HepG2 (cell line): ENCODE measurements around the gene HPS3. TPM values are rescaled to one million over a fixed set of nuclear protein-coding genes. Genes with fewer than 3 reads are reported as not detected.

Experiments
- ATAC-seq: fragments of 200-7000 bp; cut with Tn5 transposase; 3 replicates; pipeline ENCODE4 v1.9.1; 2020; ENCODE audit warnings: mild to moderate bottlenecking, moderate library complexity
- BruUV-seq: library from RNA; stranded (reverse); fragments of 400-500 nt; replicated peaks from 2 replicates; lab custom pipeline; 2021; lab: Mats Ljungman, UMichigan
- CTCF ChIA-PET: fragments of 300-600 bp; formaldehyde crosslinking; extraction: SDS; loops from one replicate; lab custom pipeline; 2021; ENCODE audit warnings: low total read pairs, inconsistent platforms, low intra/inter-chr PET ratio; lab: Yijun Ruan, JAX
- POLR2A ChIA-PET: fragments of 350-600 bp; sonication (Branson Sonifier 250); formaldehyde crosslinking; loops from one replicate; lab custom pipeline; 2020; ENCODE audit warnings: antibody characterized with exemption, inconsistent platforms; lab: Yijun Ruan, JAX
- DNase-seq: peaks from one replicate; pipeline ENCODE4 v3.0.0-alpha.2; 2015; ENCODE audit warnings: low spot score
- FAIRE-seq: peaks from 3 replicates; lab custom pipeline; 2011; peaks lifted over from hg19 to GRCh38; lab: Jason Lieb, UNC
- H2AFZ ChIP-seq: one replicate; pipeline ENCODE4 v1.6.1; 2011; ENCODE audit warnings: low read length, inconsistent platforms
- H3K27ac ChIP-seq: fragments of 300-600 bp; 3 replicates; pipeline ENCODE4 v1.8.0; 2011; ENCODE audit warnings: mixed run types, mild to moderate bottlenecking, mixed read lengths, low read length, inconsistent platforms; ENCODE audit not compliant: insufficient read depth; ENCODE audit errors: extremely low read length
- H3K27me3 ChIP-seq, 2 experiments: fragments of 200-600 bp in 1 of 2; 2 replicates in 1 of 2; 3 replicates in 1 of 2; pipeline versions ENCODE4 v1.6.0 to v1.8.0; 2011; ENCODE audit warnings: low read length in 2 of 2, mild to moderate bottlenecking in 2 of 2, moderate library complexity in 2 of 2, inconsistent platforms in 1 of 2; ENCODE audit not compliant: insufficient read depth in 2 of 2, control insufficient read depth in 1 of 2
- H3K36me3 ChIP-seq, 2 experiments: fragments of 200-600 bp in 1 of 2; replicated peaks in 1 of 2; 2 replicates in 1 of 2; 3 replicates in 1 of 2; pipeline versions ENCODE4 v1.5.1 to v1.8.0; 2011; ENCODE audit warnings: low read length in 2 of 2, inconsistent platforms in 1 of 2; ENCODE audit not compliant: insufficient read depth in 2 of 2, control insufficient read depth in 1 of 2
- H3K4me1 ChIP-seq: 2 replicates; pipeline ENCODE4 v1.5.1; 2012; ENCODE audit warnings: low read length, inconsistent platforms; ENCODE audit not compliant: insufficient read depth
- H3K4me2 ChIP-seq: 2 replicates; pipeline ENCODE4 v1.6.0; 2011; ENCODE audit warnings: low read depth, low read length, inconsistent platforms
- H3K4me3 ChIP-seq, 3 experiments: fragments of 200-600 bp in 1 of 3; sonication (generic), shearing (Covaris generic) in 1 of 3; replicated peaks in 1 of 3; 2 replicates each; pipeline ENCODE4 v1.5.1; 2011 to 2016; ENCODE audit warnings: low read length in 3 of 3, inconsistent platforms in 2 of 3, low read depth in 2 of 3, mild to moderate bottlenecking in 2 of 3, control low read depth in 1 of 3, mixed read lengths in 1 of 3; ENCODE audit not compliant: insufficient read depth in 1 of 3
- H3K79me2 ChIP-seq: one replicate; pipeline ENCODE4 v1.6.1; 2011; ENCODE audit warnings: low read length, inconsistent platforms; ENCODE audit not compliant: insufficient read depth
- H3K9ac ChIP-seq: 2 replicates; pipeline ENCODE4 v1.6.0; 2011; ENCODE audit warnings: mild to moderate bottlenecking, low read depth, low read length, inconsistent platforms; ENCODE audit not compliant: insufficient read depth
- H3K9me3 ChIP-seq: 2 replicates; pipeline ENCODE4 v1.5.1; 2012; ENCODE audit warnings: mild to moderate bottlenecking, low read length
- H4K20me1 ChIP-seq: 2 replicates; pipeline ENCODE4 v1.6.0; 2011; ENCODE audit warnings: inconsistent platforms, mild to moderate bottlenecking, low read length, moderate library complexity; ENCODE audit not compliant: insufficient read depth
- BHLHE40 ChIP-seq: IDR thresholded peaks from 2 replicates; pipeline ENCODE4 v1.6.1; 2011; ENCODE audit warnings: low read length, improper control_type of control experiment
- BRF2 ChIP-seq: sonication (generic); formaldehyde crosslinking; IDR thresholded peaks from 2 replicates; pipeline ENCODE4 v1.8.1; 2022; ENCODE audit warnings: mild to moderate bottlenecking, missing genetic modification reagents
- FIP1L1 ChIP-seq: fragments of 200-400 bp; formaldehyde crosslinking; IDR thresholded peaks from 2 replicates; pipeline ENCODE4 v1.6.1; 2018; ENCODE audit warnings: low read depth, mild to moderate bottlenecking, low read length, moderate library complexity, borderline replicate concordance; ENCODE audit not compliant: insufficient read depth
- FOXO1 ChIP-seq: sonication (generic); formaldehyde crosslinking; IDR thresholded peaks from 2 replicates; pipeline ENCODE4 v1.4.0; 2020; ENCODE audit warnings: missing genetic modification reagents
- GABPA ChIP-seq, 2 experiments: IDR thresholded peaks; 2 replicates each; pipeline ENCODE4 v1.6.1; 2011 to 2016; ENCODE audit warnings: low read depth in 2 of 2, low read length in 1 of 2, missing biosample characterization in 1 of 2, missing genetic modification characterization in 1 of 2
- GATA4 ChIP-seq: sonication (generic); IDR thresholded peaks from 2 replicates; pipeline ENCODE4 v1.6.1; 2016; ENCODE audit warnings: antibody characterized with exemption, low read depth, borderline replicate concordance
- HINFP ChIP-seq: sonication (generic); formaldehyde crosslinking; IDR thresholded peaks from 2 replicates; pipeline ENCODE4 v1.4.0; 2020; ENCODE audit warnings: low read depth, mild to moderate bottlenecking, missing genetic modification reagents
- HNRNPUL1 ChIP-seq: fragments of 200-400 bp; formaldehyde crosslinking; IDR thresholded peaks from 2 replicates; pipeline ENCODE4 v1.6.1; 2017; ENCODE audit warnings: low read depth, mild to moderate bottlenecking, low read length, moderate library complexity
- MEIS2 ChIP-seq: sonication (generic); formaldehyde crosslinking; IDR thresholded peaks from 2 replicates; pipeline ENCODE4 v1.9.0; 2021; ENCODE audit warnings: mild to moderate bottlenecking, missing genetic modification reagents
- NFKB2 ChIP-seq: sonication (generic); formaldehyde crosslinking; IDR thresholded peaks from 2 replicates; pipeline ENCODE4 v1.4.0; 2020; ENCODE audit warnings: missing genetic modification reagents, borderline replicate concordance
- NFYC ChIP-seq: IDR thresholded peaks from 2 replicates; pipeline ENCODE4 v1.6.1; 2016; ENCODE audit warnings: missing genetic modification reagents, missing compliant biosample characterization
- RCOR2 ChIP-seq: IDR thresholded peaks from 2 replicates; pipeline ENCODE4 v1.6.1; 2016; ENCODE audit warnings: missing biosample characterization, missing genetic modification reagents
- SAFB2 ChIP-seq: sonication (generic); formaldehyde crosslinking; IDR thresholded peaks from 2 replicates; pipeline ENCODE4 v1.5.1; 2020; ENCODE audit warnings: missing genetic modification reagents, low read depth, mild to moderate bottlenecking, borderline replicate concordance
- SMAD9 ChIP-seq: sonication (generic); formaldehyde crosslinking; IDR thresholded peaks from 2 replicates; pipeline ENCODE4 v1.5.1; 2020; ENCODE audit warnings: mild to moderate bottlenecking, missing genetic modification reagents
- TOPORS ChIP-seq: sonication (generic); formaldehyde crosslinking; IDR thresholded peaks from 2 replicates; pipeline ENCODE4 v1.8.0; 2023; ENCODE audit warnings: mild to moderate bottlenecking, missing genetic modification reagents
- ZBTB43 ChIP-seq: sonication (generic); formaldehyde crosslinking; conservative IDR thresholded peaks from 2 replicates; pipeline ENCODE4 v1.4.0; 2020; ENCODE audit warnings: missing genetic modification reagents
- ZBTB7A ChIP-seq: sonication (generic); formaldehyde crosslinking; IDR thresholded peaks from 2 replicates; pipeline ENCODE4 v1.8.0; 2022; ENCODE audit warnings: mild to moderate bottlenecking, missing genetic modification reagents
- ZNF607 ChIP-seq: sonication (generic); formaldehyde crosslinking; IDR thresholded peaks from 2 replicates; pipeline ENCODE4 v1.5.1; 2020; ENCODE audit warnings: missing genetic modification reagents, mild to moderate bottlenecking, borderline replicate concordance
- ZNF761 ChIP-seq: sonication (generic); formaldehyde crosslinking; conservative IDR thresholded peaks from 2 replicates; pipeline ENCODE4 v1.4.0; 2020; ENCODE audit warnings: mild to moderate bottlenecking, missing genetic modification reagents
- ZNF83 ChIP-seq: sonication (generic); formaldehyde crosslinking; IDR thresholded peaks from 2 replicates; pipeline ENCODE4 v1.4.0; 2020; ENCODE audit warnings: missing genetic modification reagents, mild to moderate bottlenecking, borderline replicate concordance
- ZNF878 ChIP-seq: sonication (generic); formaldehyde crosslinking; IDR thresholded peaks from 2 replicates; pipeline ENCODE4 v1.8.1; 2023; ENCODE audit warnings: mild to moderate bottlenecking, missing genetic modification reagents, moderate library complexity
- WGBS: methylation state at CpG from one replicate; pipeline ENCODE4 v1.1.6; 2017; ENCODE audit warnings: low lambda C conversion rate; 5-methylcytosine and 5-hydroxymethylcytosine counted together
- in situ Hi-C: cut with HindIII; loops from 2 replicates; pipeline ENCODE4 v1.10.0; 2017; ENCODE audit warnings: low pct_unique_long_range_greater_than_20kb; ENCODE audit not compliant: extremely low pct_ligation_motif_present
- intact Hi-C: fragments of 100-400 bp; cut with micrococcal nuclease; formaldehyde crosslinking; loops from one replicate; pipeline ENCODE4 v1.10.0; 2022; ENCODE audit not compliant: unreplicated experiment
- polyA plus RNA-seq, 8 experiments: library from polyadenylated mRNA; depleted of rRNA in 3 of 8; stranded (reverse) in 7 of 8; unstranded in 1 of 8; fragments of >200 nt; fragmentation: Illumina TruSeq in 4 of 8; extraction: Trizol in 4 of 8; gene quantifications; 2 replicates each; pipeline versions ENCODE4 v1.2.1 to v1.2.3, GENCODE V29; 2011 to 2016; ENCODE audit warnings: low read depth in 4 of 8, missing spikeins in 1 of 8, mixed read lengths in 1 of 8; ENCODE audit not compliant: insufficient read depth in 1 of 8
- total RNA-seq, 5 experiments: library from RNA; depleted of rRNA; stranded (reverse); fragments of >200 nt; fragmentation: Illumina TruSeq; extraction: Trizol; gene quantifications; 2 replicates each; pipeline ENCODE4 v1.2.3, GENCODE V29; 2016; ENCODE audit warnings: low read depth in 1 of 5

HPS3 gene
- total and polyA plus RNA-seq, 2 of the 13 experiments (the other 11 are each of a cell fraction or from before 2014, with no cell fraction given): 9.5 to 18.9 TPM

GRCh38 chr3:149212386-149212785, 82.9 kb downstream of the HPS3 start (continued):
- TF ChIP-seq HINFP (CRISPR knock-in tag) (no peak), BHLHE40 (no peak), GABPA (IDR thresholded peaks at IDR 0.05; ENCODE audit: low read depth, low read length) (no peak), GABPA (CRISPR knock-in tag; IDR thresholded peaks at IDR 0.05; ENCODE audit: low read depth) (no peak), FOXO1 (no peak), NFKB2 (no peak), MEIS2 (no peak), ZBTB7A (CRISPR knock-in tag) (no peak)

- FAIRE-seq (peak; percentile 85), ATAC-seq (peak; percentile 97), DNase-seq (peak; percentile 92)
- H3K9me3 ChIP-seq: no peaks in the 10 kb centered on the region
- 0 out of 2 replicates have a peak, but pooled peaks cover 5% of the 10 kb centered on the region for H4K20me1 ChIP-seq
- peak overlapping the region; percentile 52 to 78 (median 70); a peak in 5 of 6 replicates for H3K4me3 ChIP-seq
- H2AFZ ChIP-seq: no peak overlapping the region
- peak overlapping the region; percentile 99 for H3K27ac ChIP-seq
- CTCF ChIA-PET: no interaction called here
- in situ Hi-C loops (no loop called here), intact Hi-C loops (loop anchor here (1.0 kb wide), 2 partner anchors 10 kb away; no protein-coding TSS in a partner anchor)
- peaks cover 9 to 31% of the 10 kb centered on the region in 2 experiments for H3K36me3 ChIP-seq
- peaks cover 82% of the 10 kb centered on the region for H3K4me1 ChIP-seq
- 11% methylated on average over 1 of the region's 1 CpG for WGBS
- BruUV-seq: no TSS peak
- peak overlapping the region; percentile 71 for H3K9ac ChIP-seq
- POLR2A ChIA-PET: interaction anchor here (0.5 to 4.1 kb wide), 2 partner anchors 10 to 33 kb away, joined by 3 to 30 read pairs; no protein-coding TSS in a partner anchor
- no peaks in the 10 kb centered on the region; a peak in 1 of 5 replicates for H3K27me3 ChIP-seq
- peaks cover 98% of the 10 kb centered on the region for H3K79me2 ChIP-seq
- H3K4me2 ChIP-seq: peak overlapping the region; percentile 83
- TF ChIP-seq GATA4 (peak; percentile 78), FIP1L1 (no peak), RCOR2 (peak; percentile 89; the same call in 1 of the 2 replicates), ZNF761 (CRISPR knock-in tag) (no peak), ZNF607 (CRISPR knock-in tag) (no peak), ZBTB43 (peak; percentile 71; the same call in 1 of the 2 replicates), TOPORS (CRISPR knock-in tag) (no peak), ZNF83 (CRISPR knock-in tag) (no peak), NFYC (CRISPR knock-in tag) (no peak), BRF2 (CRISPR knock-in tag) (no peak), HNRNPUL1 (no peak), SMAD9 (CRISPR knock-in tag) (no peak), ZNF878 (no peak; the same call in 1 of the 2 replicates), NFKB2 (no peak), SAFB2 (CRISPR knock-in tag) (no peak)
These were observed 85.3 kb downstream of the HPS3 start for GRCh38 chr3:149214702-149215101.
